GM19372 (cell line): ENCODE results near the gene IGSF10.
"Not testable (repeated sequence)": the region's sequence is repeated elsewhere in the genome, so short reads cannot be mapped to it uniquely, and the experiment has no call there.

Experiments used
- ATAC-seq: cut with Tn5 transposase; IDR thresholded peaks from one replicate; pipeline ENCODE4 v1.9.1; 2021; ENCODE audit warnings: mild to moderate bottlenecking, low read depth, moderate library complexity; ENCODE audit not compliant: unreplicated experiment

IGSF10 gene

GRCh38 chr3:151460774-151461450, at the start of gene IGSF10:
Gene IGSF10, minus strand, starts transcription at chr3:151461061. Its CDS starts 2,352 bp downstream, at chr3:151458709.
- ATAC-seq: no peak

DNA sequence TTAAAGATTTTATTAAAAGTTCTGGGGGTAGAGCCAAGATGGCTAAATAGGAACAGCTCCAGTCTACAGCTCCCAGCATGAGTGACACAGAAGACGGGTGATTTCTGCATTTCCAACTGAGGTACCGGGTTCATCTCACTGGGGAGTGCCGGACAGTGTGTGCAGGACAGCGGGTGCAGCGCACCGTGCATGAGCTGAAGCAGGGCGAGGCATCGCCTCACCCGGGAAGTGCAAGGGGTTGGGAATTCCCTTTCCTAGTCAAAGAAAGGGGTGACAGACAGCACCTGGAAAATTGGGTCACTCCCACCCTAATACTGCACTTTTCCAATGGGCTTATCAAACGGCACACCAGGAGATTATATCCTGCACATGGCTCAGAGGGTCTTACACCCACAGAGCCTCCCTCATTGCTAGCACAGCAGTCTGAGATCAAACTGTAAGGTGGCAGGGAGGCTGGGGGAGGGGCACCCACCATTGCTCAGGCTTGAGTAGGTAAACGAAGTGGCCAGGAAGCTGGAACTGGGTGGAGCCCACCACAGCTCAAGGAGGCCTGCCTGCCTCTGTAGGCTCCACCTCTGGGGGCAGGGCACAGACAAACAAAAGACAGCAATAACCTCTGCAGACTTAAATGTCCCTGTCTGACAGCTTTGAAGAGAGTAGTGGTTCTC, 48.7 kb upstream of the IGSF10 start:
- not testable (repeated sequence) for ATAC-seq

GRCh38 chr3:151504606-151505005, 43.7 kb upstream of the IGSF10 start:
- ATAC-seq: no peak

DNA sequence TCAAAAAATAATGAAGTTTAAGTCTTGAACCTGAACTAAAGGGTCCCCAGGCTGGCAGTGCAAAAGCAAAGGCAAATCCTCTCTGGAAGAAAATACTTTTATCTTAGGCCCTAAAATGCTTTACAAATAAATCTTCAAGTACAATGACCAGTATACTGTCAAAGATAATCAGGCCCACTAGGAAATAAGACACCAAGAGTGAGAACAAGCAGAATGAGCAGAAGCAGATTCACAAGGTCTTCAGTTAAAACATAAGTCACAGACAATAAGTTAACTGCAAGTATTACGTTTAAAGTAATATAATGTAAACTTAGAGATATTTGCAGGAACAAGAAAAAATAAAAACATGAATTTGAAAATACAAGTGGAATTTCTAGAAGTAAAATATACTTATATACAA, 42.2 kb upstream of the IGSF10 start:
- ATAC-seq: no peak

GRCh38 chr3:151501923-151502632, 41.2 kb upstream of the IGSF10 start:
- ATAC-seq: no peak

- no peak for ATAC-seq
These were observed 40.5 kb upstream of the IGSF10 start for GRCh38 chr3:151501171-151501922.

GRCh38 chr3:151499168-151499567, 38.3 kb upstream of the IGSF10 start:
- ATAC-seq: no peak

GRCh38 chr3:151491525-151491924, 30.7 kb upstream of the IGSF10 start:
- no peak for ATAC-seq

DNA sequence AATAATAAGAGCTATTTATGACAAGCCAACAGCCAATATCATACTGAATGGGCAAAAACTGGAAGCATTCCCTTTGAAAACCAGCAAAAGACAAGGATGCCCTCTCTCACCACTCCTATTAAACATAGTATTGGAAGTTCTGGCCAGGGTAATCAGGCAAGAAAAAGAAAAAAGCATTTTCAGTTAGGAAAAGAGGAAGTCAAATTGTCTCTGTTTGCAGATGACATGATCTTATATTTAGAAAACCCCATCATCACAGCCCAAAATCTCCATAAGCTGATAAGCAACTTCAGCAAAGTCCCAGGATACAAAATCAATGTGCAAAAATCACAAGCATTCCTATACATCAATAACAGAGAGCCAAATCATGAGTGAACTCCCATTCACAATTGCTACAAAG, 27.0 kb upstream of the IGSF10 start:
- ATAC-seq: not testable (repeated sequence)

- no peak for ATAC-seq
These were observed 23.2 kb upstream of the IGSF10 start for GRCh38 chr3:151483961-151484520.

- no peak for ATAC-seq
These were observed 22.6 kb upstream of the IGSF10 start for GRCh38 chr3:151483488-151483887.

- ATAC-seq: no peak
These were observed 19.6 kb upstream of the IGSF10 start for GRCh38 chr3:151480492-151480891.

GRCh38 chr3:151479452-151479851, 18.6 kb upstream of the IGSF10 start:
- no peak for ATAC-seq

- no peak for ATAC-seq
These were observed 17.5 kb upstream of the IGSF10 start for GRCh38 chr3:151478335-151478697.

DNA sequence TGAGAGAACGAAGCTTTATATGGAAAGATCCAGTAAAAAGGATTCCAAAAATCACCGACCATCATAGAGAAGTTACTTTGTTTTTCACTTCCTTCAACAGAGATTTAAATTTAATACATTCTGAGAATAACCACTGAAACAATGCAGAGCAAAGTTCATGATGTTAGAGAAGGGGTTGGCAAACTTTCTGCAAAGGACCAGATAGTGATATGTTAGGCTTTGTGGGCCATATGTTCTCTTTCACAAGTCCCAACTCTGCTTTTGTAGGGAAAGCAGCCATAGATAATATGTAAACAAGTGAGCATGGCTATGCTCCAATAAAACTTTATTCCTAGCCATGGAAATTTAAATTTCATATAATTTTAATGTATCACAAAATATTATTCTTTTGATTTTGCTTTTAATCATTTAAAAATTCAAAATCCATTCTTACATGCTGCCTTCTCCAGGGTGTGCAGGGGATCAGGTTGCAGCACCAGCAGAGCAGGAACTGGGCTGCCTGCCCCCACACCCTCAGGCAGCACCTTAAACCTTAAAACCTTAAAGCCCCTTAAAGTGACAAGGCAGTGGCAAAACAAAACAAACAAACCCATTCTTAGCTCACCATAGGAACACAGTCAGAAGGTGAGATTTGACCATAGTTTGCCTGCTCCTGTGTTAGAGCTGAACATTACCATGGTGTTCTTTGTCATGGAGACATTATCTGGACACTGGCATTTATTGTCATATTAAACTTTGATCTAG, 16.9 kb upstream of the IGSF10 start:
- no peak for ATAC-seq

DNA sequence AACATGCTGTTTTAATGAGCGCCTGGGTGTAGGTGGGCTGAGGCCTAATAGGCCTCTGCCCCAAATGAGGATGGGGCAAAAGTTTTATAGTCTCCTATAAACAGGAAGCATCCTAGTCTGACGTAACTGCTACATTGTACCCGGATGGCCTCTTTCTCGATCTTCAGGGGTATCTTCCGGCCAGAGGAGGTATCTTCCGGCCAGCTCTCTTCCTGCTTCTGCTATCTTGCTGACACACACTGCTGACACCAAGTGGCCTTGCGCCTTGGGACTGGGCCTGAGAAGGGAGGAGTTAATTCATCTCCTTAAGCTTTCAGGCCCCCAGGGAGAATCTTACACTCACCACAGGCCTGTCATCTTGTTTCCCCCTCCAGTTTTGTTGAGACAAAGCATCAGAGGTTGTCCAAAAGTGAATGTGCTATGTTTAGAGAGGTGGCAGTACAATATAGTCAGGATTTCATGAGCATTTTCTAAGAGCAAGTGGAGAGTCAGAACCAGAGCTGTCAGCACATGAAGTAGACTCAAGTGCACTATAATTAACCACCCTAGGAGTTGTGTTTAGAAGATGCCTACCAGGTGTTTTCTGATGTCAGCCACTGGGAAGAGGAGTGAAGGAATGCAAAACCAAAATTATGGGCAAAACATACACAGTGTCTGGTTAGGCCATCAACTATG, 15.6 kb upstream of the IGSF10 start:
- ATAC-seq: no peak

DNA sequence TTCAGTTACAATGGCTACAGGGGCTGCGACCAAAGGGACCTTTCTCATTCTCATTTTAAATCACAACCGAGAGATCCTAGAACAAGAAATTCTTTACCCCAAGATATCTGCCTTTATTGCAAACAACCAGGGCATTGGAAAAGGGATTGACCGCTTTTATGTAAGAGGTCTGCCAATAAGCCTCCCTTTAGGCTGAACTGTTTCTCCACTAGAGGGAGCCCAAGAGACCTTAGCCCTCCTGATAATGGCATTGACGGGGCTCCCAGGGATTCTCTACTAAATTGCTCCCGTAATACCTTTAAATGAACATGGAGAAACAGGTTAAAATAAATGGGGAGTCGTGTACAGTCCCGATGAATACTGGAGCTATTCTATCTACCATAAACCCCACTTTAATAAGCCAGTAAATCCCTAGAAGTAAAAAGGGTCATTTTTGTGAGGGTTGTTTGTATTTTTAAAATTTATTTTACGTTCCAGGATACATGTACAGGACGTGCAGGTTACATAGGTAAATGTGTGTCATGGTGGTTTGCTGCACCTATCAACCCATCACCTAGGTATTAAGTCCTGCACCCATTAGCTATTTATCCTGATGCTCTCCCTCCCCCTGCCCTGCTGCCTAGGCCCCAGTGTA, 7.5 kb upstream of the IGSF10 start:
- ATAC-seq: no peak

GRCh38 chr3:151467069-151467468, 6.2 kb upstream of the IGSF10 start:
- no peak for ATAC-seq

GRCh38 chr3:151462991-151463390, 2.1 kb upstream of the IGSF10 start:
- ATAC-seq: no peak
